ENCODE measurements around the gene RUFY2. TPM values are rescaled to one million over a fixed set of nuclear protein-coding genes. Genes with fewer than 3 reads are reported as not detected.

RUFY2 gene, protein sequence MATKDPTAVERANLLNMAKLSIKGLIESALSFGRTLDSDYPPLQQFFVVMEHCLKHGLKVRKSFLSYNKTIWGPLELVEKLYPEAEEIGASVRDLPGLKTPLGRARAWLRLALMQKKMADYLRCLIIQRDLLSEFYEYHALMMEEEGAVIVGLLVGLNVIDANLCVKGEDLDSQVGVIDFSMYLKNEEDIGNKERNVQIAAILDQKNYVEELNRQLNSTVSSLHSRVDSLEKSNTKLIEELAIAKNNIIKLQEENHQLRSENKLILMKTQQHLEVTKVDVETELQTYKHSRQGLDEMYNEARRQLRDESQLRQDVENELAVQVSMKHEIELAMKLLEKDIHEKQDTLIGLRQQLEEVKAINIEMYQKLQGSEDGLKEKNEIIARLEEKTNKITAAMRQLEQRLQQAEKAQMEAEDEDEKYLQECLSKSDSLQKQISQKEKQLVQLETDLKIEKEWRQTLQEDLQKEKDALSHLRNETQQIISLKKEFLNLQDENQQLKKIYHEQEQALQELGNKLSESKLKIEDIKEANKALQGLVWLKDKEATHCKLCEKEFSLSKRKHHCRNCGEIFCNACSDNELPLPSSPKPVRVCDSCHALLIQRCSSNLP
- 7.1 to 10.0 TPM (median 8.7 TPM) in 5 replicates for total RNA-seq (2022; extraction: Qiagen RNA extraction)

DNA sequence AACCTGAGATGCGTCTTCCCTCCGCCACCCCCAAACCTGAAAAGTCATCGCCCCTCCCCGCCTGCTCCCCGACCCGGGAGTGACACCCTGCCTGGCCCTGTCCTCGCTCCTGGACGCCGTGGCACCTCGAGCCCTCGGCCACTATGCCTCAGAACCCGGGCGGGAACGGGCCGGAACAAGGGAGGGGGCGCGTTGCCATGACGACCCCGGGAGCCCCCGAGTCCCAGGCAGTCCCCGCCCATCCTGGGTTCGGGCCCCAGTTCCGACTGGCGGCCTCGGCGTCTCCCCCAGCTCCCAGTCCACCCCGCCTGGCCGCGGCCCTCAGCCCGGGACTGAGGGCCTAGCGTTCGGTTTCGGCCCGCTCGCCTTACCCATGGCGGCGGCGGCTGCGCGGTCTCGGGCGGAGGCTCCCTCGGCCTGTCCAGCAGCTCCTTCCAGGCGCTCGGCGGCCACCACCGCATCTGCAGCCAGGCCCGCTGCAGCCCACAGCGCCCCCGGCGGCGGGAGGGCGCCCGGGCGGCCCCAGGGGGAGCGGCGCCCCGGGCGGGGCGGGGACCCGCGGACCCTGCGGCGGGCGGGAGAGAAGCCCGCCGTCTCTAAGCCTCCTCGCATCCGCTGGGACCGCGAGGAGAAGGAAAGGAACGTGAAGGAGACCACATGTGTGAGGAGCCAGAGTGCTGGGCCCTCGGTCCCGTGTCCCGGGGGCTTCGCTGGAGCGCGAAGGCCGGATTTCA, at the start of gene RUFY2:
Gene RUFY2, minus strand, starts transcription at position 463 of the 734 bp plus-strand sequence. Its CDS starts 88 bp downstream, at position 375.

GRCh38 chr10:68332259-68333057, 74.6 kb downstream of the RUFY2 start, which contains the start of gene PBLD:
TSS of gene PBLD (minus strand) at chr10:68332928. CDS start at chr10:68306844, 26,084 bp downstream.

DNA sequence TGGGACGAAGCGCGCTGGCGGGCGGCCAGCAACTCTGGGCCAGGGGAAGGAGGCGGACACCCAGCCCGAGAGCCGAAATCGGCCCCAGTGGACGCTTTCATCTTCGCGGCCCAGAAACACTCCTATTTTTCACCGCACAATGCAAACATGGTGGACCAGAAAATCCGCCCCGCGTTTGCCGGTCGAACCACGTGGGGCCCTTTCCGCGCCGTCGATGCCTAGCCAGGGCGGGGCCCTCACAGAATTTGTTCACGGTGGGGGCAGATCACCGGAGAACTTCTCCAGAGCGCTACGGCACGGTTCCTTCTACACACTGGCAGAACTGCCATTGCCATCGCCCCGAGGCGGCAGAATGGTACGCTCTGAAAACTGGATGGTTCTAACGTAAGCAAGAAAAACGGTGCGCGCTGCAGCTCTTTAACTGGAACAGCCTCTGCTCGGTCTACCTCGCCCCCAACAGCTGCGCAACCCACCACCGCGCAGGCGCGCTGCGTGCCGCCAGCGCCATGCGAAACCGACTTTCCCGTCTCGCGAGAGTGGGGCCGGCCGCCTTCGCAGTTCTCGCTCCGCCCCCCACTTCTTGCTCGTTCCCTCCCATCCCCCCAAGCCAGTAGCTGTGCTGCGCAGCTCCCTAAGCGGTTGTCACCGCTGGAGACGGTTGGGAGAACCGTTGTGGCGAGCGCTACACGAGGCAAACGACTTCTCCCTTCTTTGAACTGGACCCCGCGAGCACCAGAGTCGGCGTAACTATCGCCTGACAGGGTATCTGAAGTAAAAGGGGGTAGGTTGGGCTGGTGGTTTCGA, 75.4 kb downstream of the RUFY2 start, which contains the start of gene HNRNPH3:
Gene HNRNPH3, plus strand, starts transcription at position 610 of the 804 bp plus-strand sequence. CDS start 5,158 bp downstream, outside the sequence.

Other genes starting within 250 kb of the RUFY2 start
- gene ATOH7, start 175.2 kb downstream of the RUFY2 start, total RNA-seq (2022; extraction: Qiagen RNA extraction) = 0.10 to 0.27 TPM (median 0.22 TPM) in 5 replicates
- 166 to 288 TPM (median 182 TPM) in 5 replicates for gene HNRNPH3, start 75.2 kb downstream of the RUFY2 start, total RNA-seq (2022; extraction: Qiagen RNA extraction)
- gene PBLD, start 74.3 kb downstream of the RUFY2 start, total RNA-seq (2022; extraction: Qiagen RNA extraction) = 2.6 to 4.0 TPM (median 3.3 TPM) in 5 replicates
- gene DNA2, start 64.7 kb upstream of the RUFY2 start, total RNA-seq (2022; extraction: Qiagen RNA extraction) = 7.7 to 12.0 TPM (median 9.7 TPM) in 5 replicates
- 16.2 to 19.5 TPM (median 19.4 TPM) in 5 replicates for gene SLC25A16, start 120.2 kb upstream of the RUFY2 start, total RNA-seq (2022; extraction: Qiagen RNA extraction)
- 0.43 to 0.90 TPM (median 0.55 TPM) in 5 replicates for gene TET1, start 153.1 kb upstream of the RUFY2 start, total RNA-seq (2022; extraction: Qiagen RNA extraction)

Data from A549 treated with Hydrocortisone at 1 μM for 4 hours (cell line).